ENCODE measurements around the gene RBFA.
"Not testable (repeated sequence)": the region's sequence is repeated elsewhere in the genome, so short reads cannot be mapped to it uniquely, and the experiment has no call there.

RBFA gene, protein sequence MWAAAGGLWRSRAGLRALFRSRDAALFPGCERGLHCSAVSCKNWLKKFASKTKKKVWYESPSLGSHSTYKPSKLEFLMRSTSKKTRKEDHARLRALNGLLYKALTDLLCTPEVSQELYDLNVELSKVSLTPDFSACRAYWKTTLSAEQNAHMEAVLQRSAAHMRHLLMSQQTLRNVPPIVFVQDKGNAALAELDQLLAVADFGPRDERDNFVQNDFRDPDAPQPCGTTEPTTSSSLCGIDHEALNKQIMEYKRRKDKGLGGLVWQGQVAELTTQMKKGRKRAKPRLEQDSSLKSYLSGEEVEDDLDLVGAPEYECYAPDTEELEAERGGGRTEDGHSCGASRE

DNA sequence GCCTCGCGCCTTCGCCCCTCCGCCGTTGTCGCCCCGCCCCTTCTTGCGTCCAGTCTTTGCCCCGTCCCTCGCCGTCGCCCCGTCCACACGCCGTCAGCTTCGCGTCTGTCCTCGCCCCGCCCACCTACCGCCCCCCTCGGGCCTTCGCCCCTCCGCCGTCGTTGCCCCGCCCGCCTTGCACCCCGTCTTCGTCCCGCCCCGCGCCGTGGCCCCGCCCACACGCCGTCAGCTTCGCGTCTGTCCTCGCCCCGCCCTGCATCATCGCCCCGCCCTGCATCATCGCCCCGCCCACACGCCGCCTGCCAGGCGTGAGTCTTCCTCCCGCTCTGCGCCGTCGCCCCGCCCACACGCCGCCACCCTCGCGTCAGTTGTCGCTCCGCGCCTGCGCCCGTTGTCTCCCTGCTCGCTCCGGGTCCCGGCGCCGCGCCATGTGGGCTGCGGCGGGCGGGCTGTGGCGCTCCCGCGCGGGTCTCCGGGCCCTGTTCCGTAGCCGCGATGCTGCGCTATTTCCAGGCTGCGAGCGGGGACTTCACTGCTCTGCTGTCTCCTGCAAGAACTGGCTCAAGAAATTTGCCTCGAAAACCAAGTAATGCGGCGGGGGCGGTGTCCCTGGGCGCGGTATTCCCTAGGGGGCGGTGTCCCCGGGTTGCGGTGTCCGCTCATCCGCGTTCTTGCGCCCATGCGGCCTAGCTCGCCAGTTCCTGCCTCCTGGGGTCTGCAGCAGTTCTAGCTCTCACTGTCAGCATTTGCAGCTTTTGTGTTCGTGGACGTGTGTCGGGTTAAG, at the start of gene RBFA:
Gene RBFA, plus strand, starts transcription at position 367 of the 784 bp plus-strand sequence. Its CDS starts 62 bp downstream, at position 429.
- DNase-seq (ENCODE audit: insufficient read length, low spot score) (peak; percentile 93), FAIRE-seq (peak; percentile 99)

DNA sequence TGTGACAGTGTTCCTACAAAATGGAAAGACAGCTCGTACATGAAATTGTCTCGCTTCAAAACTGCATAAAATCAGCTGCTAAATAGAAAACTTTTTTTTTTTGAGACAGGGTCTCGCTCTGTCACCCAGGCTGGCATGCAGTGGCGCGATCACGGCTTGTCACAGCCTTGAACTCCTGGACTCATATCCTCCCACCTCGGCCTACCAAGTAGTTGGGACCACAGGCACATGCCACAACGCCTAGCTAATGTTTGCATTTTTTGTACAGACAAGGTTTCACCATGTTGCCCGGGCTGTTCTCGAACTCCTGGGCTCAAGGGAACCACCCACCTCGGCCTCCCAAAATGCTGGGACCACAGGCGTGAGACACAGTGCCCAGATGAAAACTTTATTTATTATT, 49.1 kb upstream of the RBFA start:
- FAIRE-seq (no peak), DNase-seq (ENCODE audit: insufficient read length, low spot score) (no peak)

DNA sequence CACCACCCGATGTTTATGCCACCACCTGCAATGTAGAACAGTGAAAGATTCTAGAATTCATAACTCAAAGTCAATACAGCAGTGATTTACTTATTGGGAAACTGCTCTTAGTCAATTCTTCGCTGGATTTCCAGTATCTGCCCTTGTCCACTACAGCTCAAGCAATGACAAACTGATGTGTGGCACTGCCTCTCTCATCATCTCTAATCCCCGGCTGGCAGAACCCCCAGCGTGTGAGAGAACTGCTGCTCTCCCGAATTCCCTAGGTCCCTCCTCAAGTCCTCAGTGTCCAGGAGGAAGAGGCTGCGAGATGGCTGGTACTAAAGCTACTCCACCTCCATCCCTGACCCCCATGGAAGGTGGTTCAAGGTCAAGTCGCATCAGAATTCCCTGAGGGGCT, 47.5 kb upstream of the RBFA start:
- FAIRE-seq = peak; percentile 21
- no peak for DNase-seq (ENCODE audit: insufficient read length, low spot score)

DNA sequence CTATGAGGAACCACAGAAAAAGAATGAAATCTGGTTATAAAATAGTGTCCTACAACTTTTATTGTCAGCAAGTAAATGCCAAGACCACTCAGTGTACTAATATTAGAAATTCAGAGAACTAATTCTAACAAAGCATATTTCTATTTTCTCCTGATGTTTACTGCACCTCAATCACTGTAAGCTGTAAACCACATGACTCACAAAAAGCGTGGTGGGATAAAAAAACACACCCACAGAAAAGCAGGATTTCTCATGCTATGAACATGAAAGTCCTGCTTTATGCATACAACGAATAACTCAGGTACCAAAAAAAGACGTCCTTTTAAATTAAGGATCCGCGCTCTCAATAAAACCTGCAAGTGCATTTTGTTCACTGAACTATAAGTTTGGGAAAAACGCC, 46.7 kb upstream of the RBFA start:
- DNase-seq (ENCODE audit: insufficient read length, low spot score) (no peak), FAIRE-seq (no peak)

DNA sequence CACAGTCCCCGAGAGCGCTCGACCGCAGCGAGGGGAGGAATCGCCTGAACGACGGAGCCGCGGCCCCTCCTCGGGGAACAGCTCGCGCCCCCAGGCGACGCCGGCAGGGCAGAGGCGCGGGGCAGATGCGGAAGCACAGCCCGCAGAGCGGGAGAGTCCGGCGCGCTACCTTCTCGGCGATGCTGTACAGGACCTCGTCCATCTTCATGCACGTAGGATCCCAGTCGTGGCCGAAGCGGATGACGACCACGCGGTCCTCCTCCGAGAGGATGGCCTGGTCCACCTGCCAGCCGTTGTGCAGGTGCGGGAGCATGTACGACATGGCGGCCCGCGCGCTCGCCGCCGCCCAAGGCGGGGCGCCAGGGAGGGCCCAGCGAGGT, 46.2 kb upstream of the RBFA start:
- DNase-seq (ENCODE audit: insufficient read length, low spot score) = peak; percentile 63
- FAIRE-seq = no peak

DNA sequence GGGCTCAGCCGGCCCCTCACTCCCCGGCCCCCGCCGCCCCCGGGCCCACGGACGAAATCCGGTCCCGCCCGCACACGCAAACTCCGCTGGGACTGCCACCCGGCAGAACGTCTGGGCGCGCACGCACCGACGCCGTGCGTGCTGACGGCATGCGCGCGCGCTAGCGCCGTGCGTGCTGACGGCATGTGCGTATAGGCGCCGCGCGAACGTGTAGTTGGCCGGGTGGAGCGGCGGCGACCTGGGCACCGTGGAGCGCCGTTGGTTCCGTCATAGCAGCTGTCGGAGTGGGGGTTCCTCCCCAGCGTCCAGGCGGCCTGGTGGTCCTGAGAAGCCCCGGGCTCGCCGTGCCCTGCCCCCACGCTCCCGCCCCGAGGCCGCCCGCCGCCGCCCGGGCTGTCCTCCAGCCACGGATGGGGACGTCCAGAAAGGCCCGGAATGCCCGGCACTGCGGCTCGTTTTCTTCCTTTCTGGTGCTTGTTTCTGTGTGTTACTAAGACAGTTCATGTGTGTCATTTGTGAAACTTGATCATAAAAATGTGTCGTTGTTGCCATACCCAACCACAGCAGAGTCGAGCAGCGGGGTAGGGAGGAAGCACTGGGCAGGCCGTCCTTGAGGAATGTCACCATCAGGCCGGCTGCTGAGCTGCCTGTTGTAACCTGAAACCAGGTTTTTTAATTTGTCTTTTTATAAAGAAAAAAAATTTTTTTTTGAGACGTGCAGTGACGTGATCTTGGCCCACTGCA, 45.6 kb upstream of the RBFA start, which contains the start of gene TXNL4A:
Gene TXNL4A, minus strand, starts transcription at position 113 of the 744 bp plus-strand sequence. CDS start 171 bp downstream, outside the sequence.
- peak; percentile 85 for DNase-seq (ENCODE audit: insufficient read length, low spot score)
- FAIRE-seq = peak; percentile 98

DNA sequence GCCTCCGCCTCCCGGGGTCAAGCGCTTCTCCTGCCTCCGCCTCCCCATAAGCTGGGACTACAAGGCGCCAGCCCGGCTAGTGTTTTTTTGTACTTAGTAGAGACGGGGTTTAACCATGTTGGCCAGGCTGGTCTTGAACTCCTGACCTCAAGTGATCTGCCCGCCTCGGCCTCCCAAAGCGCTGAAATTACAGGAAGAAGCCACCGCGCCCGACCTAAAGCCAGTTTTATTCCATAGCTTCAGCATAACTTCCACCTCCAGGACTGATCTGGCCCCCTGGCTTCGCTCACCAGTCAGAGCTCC, 45.1 kb upstream of the RBFA start:
- FAIRE-seq (no peak), DNase-seq (ENCODE audit: insufficient read length, low spot score) (no peak)

DNA sequence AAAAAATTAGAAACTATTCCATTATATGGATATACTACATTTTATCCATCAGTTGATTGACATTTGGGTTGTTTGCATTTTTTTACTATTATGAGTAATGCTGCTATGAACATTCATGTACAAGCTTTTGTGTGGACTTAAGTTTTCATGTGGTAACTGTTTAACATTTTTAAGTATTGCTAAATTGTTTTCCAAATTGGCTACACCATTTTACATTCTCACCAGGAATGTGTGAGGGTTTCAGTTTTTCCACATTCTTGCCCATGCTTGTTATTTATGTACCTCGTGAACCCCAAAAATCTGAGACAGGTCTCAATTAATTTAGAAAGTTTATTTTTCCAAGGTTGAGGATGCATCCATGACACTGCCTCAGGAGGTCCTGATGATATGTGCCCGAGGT, 42.7 kb upstream of the RBFA start:
- DNase-seq (ENCODE audit: insufficient read length, low spot score) (no peak), FAIRE-seq (no peak)

DNA sequence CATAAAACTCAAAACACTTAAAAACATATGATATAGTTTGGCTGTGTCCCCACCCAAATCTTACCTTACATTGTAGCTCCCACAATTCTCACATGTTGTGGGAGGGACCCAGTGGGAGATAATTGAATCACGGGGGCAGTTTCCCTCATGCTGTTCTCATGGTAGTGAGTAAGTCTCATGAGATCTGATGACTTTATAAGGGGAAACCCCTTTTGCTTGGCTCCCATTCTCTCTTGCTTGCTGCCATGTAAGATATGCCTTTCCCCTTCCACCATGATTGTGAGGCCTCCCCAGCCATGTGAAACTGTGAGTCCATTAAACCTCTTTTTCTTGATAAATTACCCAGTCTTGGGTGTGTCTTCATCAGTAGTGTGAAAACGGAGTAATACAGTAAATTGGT, 34.5 kb upstream of the RBFA start:
- not testable (repeated sequence) for FAIRE-seq; DNase-seq (ENCODE audit: insufficient read length, low spot score)

DNA sequence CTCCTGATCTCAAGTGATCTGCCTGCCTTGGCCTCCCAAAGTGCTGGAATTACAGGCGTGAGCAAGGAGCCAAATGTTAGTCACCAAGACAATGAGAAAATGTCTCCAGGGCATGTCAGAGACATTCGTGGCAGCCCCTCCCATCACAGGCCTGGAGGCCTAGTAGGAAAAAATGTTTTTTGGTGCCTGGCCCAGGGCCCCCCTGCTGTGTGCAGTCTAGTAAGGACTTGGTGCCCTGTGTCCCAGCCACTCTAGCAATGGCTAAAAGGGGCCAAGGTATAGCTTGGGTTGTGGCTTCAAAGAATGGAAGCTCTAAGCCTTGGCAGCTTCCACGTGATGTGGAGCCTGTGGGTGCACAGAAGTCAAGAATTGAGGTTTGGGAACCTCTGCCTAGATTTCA, 33.4 kb upstream of the RBFA start:
- no peak for DNase-seq (ENCODE audit: insufficient read length, low spot score)
- FAIRE-seq = no peak

DNA sequence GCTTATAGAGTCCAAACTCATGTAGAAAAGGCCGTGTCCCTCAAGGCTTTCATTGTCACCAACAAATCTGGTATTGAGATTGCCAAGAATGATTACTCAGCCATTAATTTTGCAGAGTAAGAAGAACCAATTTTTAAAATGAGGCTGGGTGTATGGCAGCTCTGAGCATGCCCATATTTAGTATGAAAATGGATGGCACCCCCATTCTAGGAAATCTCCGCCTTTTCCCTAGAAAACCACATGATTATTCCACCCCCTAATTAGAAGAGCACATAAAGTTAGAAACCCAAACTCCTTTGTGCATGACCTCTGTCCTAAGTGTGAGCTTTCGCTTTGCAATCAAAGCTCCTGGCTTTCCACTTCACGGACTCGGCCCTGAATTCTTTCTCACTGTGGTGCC, 31.8 kb upstream of the RBFA start:
- no peak for FAIRE-seq
- DNase-seq (ENCODE audit: insufficient read length, low spot score) = no peak

DNA sequence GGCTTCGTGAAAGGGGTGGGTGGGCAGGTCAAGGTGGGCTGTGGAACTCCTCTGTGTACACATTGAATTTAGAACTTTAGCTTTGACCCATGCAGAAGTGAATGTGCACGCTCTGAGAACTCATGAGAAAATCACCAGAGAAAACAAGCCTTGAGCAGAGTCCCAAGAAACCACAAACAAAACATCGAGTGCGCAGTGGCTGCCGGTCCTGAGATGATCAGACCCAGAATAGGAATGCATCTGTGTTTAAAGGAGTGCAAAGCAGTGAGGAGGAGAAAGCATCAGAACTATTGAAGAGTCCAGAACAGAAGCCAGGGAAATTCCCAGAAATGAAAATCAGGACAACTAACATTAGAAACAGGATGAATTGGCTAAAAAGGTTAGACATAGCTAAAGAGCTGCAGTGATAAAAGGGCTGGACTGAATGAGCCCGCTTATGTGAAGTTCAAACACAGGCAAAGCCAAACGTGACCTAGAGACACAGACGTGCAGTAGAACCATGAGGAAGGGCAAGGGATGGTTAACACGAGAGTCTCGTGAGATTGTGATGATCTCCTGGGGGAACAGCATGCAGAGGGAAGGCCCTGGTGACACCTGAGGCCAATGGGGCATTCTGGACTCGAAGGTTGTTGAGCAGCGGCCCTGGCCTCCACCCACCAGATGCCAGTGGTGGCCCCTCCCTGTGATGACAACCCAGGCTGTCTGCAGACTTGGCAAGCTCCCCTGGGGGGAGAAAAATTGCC, 29.5 kb upstream of the RBFA start:
- no peak for DNase-seq (ENCODE audit: insufficient read length, low spot score)
- no peak for FAIRE-seq

DNA sequence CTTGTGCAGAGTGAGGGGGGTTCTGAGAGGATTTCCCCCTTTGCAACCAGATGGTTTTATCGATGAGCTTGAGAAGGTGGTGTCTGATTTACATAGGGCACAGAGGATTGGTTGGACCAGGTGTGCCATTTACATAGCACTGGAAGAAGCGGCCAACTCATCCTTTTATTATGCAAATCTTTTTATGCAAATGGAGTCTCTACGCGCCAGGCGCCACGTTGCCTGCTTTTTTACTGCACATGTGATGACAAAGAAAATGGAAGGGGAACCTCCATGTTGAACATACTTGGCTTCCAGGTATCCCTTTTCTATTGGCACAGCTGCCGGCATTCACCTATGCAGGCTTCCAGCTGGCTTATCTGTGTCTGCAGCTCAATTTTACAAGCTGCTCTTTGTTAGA, 27.5 kb upstream of the RBFA start:
- no peak for FAIRE-seq
- DNase-seq (ENCODE audit: insufficient read length, low spot score) = no peak

DNA sequence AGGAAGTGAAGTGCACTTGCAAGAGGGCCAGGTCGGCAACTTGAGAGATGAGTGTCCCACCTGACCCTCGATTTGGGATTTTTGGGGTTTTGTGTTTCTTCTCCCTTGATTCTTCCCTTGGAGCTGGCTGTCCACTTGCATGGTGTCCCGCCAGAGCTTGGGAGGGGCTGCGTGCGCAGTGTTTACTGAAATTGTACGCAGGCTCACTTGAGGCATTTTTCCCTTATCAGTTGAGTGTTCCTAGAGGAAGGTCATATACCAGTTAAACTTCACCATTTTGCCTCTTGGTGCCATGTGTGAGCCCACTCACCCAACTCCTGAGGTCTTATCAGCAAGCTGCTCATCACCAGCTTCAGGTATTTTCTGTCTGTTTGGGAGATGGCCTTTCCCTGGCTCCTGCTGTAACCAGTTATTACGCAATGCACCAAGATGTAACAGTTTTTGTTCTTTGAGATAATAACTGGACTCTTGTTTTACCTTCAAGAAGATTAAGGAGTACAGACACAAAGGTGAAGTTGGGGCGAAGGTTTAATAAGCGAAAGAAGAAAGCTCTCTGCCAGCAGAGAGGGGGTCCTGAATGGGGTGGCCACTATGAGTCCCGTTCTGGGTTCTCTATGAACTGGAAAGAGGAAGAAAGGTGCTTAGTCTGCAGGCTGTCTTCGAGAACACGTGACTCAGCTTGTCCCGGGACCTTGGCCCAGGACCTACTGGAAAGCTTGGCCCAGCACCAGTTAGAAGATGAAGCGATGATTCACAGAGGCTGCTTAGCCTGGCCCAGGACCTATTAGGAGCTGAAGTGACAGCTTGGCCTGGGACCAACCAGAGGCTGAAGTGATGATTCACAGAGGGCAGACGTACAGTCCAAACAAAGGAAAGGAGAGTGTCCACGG, 24.3 kb upstream of the RBFA start:
- no peak for FAIRE-seq
- no peak for DNase-seq (ENCODE audit: insufficient read length, low spot score)

DNA sequence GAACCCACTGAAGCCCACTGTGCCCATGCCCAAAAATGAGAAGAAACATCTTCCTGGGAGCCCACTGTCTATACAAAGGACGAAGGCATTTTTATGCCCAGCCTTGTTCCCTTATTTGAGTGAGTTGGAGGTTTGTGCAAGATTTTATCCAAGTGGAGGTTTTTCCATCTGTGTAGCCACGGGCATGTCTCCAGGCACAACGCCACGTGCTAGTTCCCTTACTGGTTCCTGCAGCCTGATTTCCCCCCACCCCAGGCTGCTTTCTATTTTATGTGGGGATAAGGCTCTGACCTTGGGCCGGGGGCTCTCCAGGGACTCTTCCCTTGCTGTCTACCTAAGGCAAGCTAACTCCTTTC, 23.7 kb upstream of the RBFA start:
- FAIRE-seq (no peak), DNase-seq (ENCODE audit: insufficient read length, low spot score) (no peak)

DNA sequence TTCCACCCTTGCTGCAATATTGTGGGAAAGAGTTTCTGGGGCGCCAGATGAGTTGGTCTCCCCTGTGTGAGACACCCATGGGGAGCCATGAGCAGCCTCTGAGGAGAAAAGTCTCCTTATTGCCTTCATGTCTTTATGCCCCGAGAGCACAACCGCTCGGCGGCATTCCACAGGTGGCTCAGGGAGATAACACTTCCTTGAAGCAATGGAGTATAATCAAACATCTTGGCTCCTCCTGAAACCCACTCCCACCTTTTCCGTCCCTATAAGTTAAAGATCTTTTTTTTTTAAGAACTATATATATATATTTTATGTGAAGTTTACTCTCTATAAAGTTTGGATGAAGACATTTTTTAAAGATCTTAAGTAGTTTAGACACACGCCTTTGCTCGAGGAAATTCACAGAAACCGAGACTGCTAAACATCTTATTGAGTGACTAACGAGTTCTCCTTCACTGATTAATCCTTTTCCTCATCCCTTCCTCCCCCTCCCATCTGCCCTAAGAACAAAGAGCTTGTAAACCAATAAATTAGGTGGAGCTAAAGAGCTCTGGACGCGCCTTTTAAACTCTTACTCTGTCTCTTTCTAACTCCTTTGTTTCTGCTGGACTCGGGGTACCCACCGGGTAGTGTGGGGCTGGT, 22.6 kb upstream of the RBFA start:
- DNase-seq (ENCODE audit: insufficient read length, low spot score) = not testable (repeated sequence)

DNA sequence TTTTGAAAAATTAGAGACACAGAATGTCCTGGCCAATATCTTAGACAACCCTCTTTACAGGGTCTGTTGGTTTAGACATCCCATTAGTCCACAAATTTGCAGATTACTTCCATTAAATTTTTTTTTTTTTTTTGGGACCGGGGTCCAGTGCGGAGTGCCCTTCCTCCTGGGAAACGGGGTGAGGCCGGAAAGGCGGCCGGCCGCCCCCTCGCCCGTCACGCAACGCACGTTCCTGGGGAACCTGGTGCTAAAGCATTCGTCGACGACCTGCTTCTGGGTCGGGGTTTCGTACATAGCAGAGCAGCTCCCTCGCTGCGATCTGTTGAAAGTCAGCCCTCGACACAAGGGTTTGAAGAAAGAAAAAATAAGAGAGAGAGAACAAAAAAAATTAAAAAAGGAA, 21.5 kb upstream of the RBFA start:
- DNase-seq (ENCODE audit: insufficient read length, low spot score) (no peak), FAIRE-seq (no peak)

More for the DNA sequence above, 22.6 kb upstream of the RBFA start:
- not testable (repeated sequence) for FAIRE-seq

DNA sequence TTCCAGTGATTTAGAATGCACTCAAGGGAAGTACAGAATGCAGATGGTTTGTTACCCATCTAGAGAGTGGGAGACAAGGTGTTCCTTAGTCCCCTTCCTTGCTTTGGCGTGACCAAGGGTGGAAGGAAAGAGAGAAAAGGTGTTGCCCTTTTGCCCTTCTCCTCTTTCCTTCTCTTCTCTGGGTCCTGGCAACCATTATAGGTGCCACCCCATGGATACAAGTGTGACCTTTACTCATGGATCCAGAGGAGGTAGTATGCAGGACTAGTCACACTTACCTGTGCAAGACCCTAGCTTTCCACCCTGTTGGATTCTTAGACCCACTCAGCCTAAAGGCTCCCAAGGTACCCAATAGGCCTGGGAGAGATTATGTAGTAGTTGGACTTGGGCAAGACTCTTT, 11.6 kb upstream of the RBFA start:
- DNase-seq (ENCODE audit: insufficient read length, low spot score) (no peak), FAIRE-seq (no peak)

DNA sequence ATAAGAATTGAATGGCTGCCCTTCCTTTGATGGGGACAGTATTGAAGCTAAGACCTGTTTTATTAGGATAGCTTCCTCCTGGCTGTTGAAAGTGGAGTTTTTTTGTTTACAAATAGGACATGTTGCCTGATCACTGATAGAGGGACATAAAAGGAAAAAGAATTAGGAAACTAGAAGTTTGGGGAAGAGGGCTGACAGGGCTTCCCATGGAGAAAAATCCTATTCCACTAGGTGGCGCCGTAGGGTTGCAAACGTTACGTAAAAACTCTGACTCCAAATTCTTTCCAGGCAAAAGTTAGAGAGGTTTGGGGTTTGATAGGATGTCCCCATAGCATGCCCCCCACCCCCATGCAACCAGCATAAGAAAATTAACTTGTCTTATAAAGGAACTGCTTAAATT, 11.1 kb upstream of the RBFA start:
- DNase-seq (ENCODE audit: insufficient read length, low spot score) (no peak), FAIRE-seq (peak; percentile 31)
